Cardiac muscle cell (in vitro differentiated cells and primary cell): ENCODE results near the gene TBC1D8. TPM values are rescaled to one million over a fixed set of nuclear protein-coding genes. Genes with fewer than 3 reads are reported as not detected.
A peak's percentile ranks its signal among the peaks of the same experiment; 100 is the strongest.

Source experiments
- DNase-seq, 2 donors: peaks; one replicate each; pipeline versions ENCODE4 v3.0.0 to v3.0.0-alpha.2; 2010 to 2017; ENCODE audit warnings: low read depth in 1 of 2, low spot score in 1 of 2
- H3K27ac ChIP-seq: fragments of 200-600 bp; sonication (generic); 2 replicates; pipeline ENCODE4 v1.5.1; 2016
- H3K27me3 ChIP-seq: fragments of 200-600 bp; sonication (generic); 2 replicates; pipeline ENCODE4 v1.6.0; 2016; ENCODE audit warnings: control low read depth
- H3K36me3 ChIP-seq: fragments of 200-600 bp; sonication (generic); 2 replicates; pipeline ENCODE4 v1.5.1; 2016; ENCODE audit warnings: control low read depth
- H3K4me1 ChIP-seq: fragments of 200-600 bp; sonication (generic); 2 replicates; pipeline ENCODE4 v1.8.1; 2017; ENCODE audit warnings: low read depth, mild to moderate bottlenecking, mixed run types
- H3K4me3 ChIP-seq: fragments of 200-600 bp; sonication (generic); 2 replicates; pipeline ENCODE4 v1.5.1; 2016; ENCODE audit warnings: mild to moderate bottlenecking
- H3K9me3 ChIP-seq: fragments of 200-600 bp; sonication (generic); 2 replicates; pipeline ENCODE4 v1.5.1; 2017; ENCODE audit warnings: low read depth, mild to moderate bottlenecking, control low read depth
- CTCF ChIP-seq: IDR thresholded peaks from 2 replicates; pipeline ENCODE4 v1.5.1; 2012; ENCODE audit warnings: low read depth, mild to moderate bottlenecking, low read length
- polyA plus RNA-seq: library from polyadenylated mRNA; unstranded; fragments of >200 nt; fragmentation: Nextera tagmentation; extraction: Ambion mirVana; gene quantifications from 2 replicates; pipeline ENCODE4 v1.2.1, GENCODE V29; 2016
- total RNA-seq: library from RNA; depleted of rRNA; stranded (reverse); fragments of >200 nt; gene quantifications from 2 replicates; pipeline ENCODE4 v1.2.3, GENCODE V29; 2016

The TBC1D8 gene
- total and polyA plus RNA-seq, 2 experiments from 2014 or later: 15.2 to 23.2 TPM

GRCh38 chr2:101105654-101106053, 45.5 kb downstream of the TBC1D8 start:
- no peaks in the 10 kb centered on the region for H3K27me3 ChIP-seq

GRCh38 chr2:101097638-101098037, 53.5 kb downstream of the TBC1D8 start:
- H3K27me3 ChIP-seq: no peaks in the 10 kb centered on the region
- peaks cover 4% of the 10 kb centered on the region for H3K4me1 ChIP-seq
- no peaks in the 10 kb centered on the region for H3K36me3 ChIP-seq
- no peaks in the 10 kb centered on the region for H3K9me3 ChIP-seq
- DNase-seq: no peak
- H3K27ac ChIP-seq: no peak overlapping the region
- no peak for TF ChIP-seq CTCF
- no peak overlapping the region for H3K4me3 ChIP-seq

More at GRCh38 chr2:101105654-101106053, 45.5 kb downstream of the TBC1D8 start:
- Histone ChIP-seq H3K36me3 (no peaks in the 10 kb centered on the region), H3K27ac (no peak overlapping the region), H3K9me3 (no peaks in the 10 kb centered on the region), H3K4me3 (no peak overlapping the region), H3K4me1 (peaks cover 12% of the 10 kb centered on the region)
- no peak for TF ChIP-seq CTCF
- DNase-seq: no peak

- no peak for TF ChIP-seq CTCF
- Histone ChIP-seq H3K36me3 (no peaks in the 10 kb centered on the region), H3K4me3 (no peak overlapping the region), H3K27me3 (no peaks in the 10 kb centered on the region), H3K27ac (no peak overlapping the region), H3K9me3 (no peaks in the 10 kb centered on the region), H3K4me1 (peaks cover 4% of the 10 kb centered on the region)
- DNase-seq: no peak
Measured at GRCh38 chr2:101096619-101097142, 54.5 kb downstream of the TBC1D8 start.

GRCh38 chr2:101094351-101094750, 56.8 kb downstream of the TBC1D8 start:
- Histone ChIP-seq H3K9me3 (no peaks in the 10 kb centered on the region), H3K4me1 (peaks cover 4% of the 10 kb centered on the region), H3K27ac (peak overlapping the region; percentile 25), H3K36me3 (no peaks in the 10 kb centered on the region), H3K27me3 (no peaks in the 10 kb centered on the region), H3K4me3 (no peak overlapping the region)
- no peak for TF ChIP-seq CTCF
- DNase-seq: no peak

- no peak for DNase-seq
- Histone ChIP-seq H3K4me1 (peaks cover 4% of the 10 kb centered on the region), H3K9me3 (no peaks in the 10 kb centered on the region), H3K36me3 (no peaks in the 10 kb centered on the region), H3K4me3 (no peak overlapping the region), H3K27me3 (no peaks in the 10 kb centered on the region), H3K27ac (no peak overlapping the region)
- no peak for TF ChIP-seq CTCF
Measured at GRCh38 chr2:101089942-101090799, 61.0 kb downstream of the TBC1D8 start.
